Activated naive CD8-positive, alpha-beta T cell (primary cell): Measurements from ENCODE around the gene HINT1.
"Not testable (repeated sequence)": the region's sequence is repeated elsewhere in the genome, so short reads cannot be mapped to it uniquely, and the experiment has no call there.

Source experiments
- H3K27ac Mint-ChIP-seq: one replicate; pipeline ENCODE4 v1.8.0; 2021; ENCODE audit warnings: mixed read lengths
- H3K27me3 Mint-ChIP-seq: one replicate; pipeline ENCODE4 v1.8.0; 2021; ENCODE audit warnings: mixed read lengths
- H3K36me3 Mint-ChIP-seq: one replicate; pipeline ENCODE4 v1.8.0; 2021; ENCODE audit warnings: mixed read lengths
- H3K4me1 Mint-ChIP-seq: one replicate; pipeline ENCODE4 v1.8.0; 2021; ENCODE audit warnings: low read depth, mixed read lengths
- H3K4me3 Mint-ChIP-seq: one replicate; pipeline ENCODE4 v1.8.0; 2021; ENCODE audit warnings: mild to moderate bottlenecking, mixed read lengths
- H3K9me3 Mint-ChIP-seq: one replicate; pipeline ENCODE4 v1.8.0; 2021; ENCODE audit warnings: low read depth, mixed read lengths

Gene HINT1

GRCh38 chr5:131156957-131157356 is 8.1 kb downstream of the HINT1 start:
- Mint-ChIP-seq H3K9me3 (no peaks in the 10 kb centered on the region), H3K36me3 (peaks cover 19% of the 10 kb centered on the region), H3K4me3 (no peak overlapping the region), H3K27me3 (no peaks in the 10 kb centered on the region), H3K27ac (no peak overlapping the region), H3K4me1 (peaks cover 47% of the 10 kb centered on the region)

GRCh38 chr5:131156385-131156784 is 8.7 kb downstream of the HINT1 start:
- Mint-ChIP-seq H3K27me3 (no peaks in the 10 kb centered on the region), H3K4me1 (peaks cover 43% of the 10 kb centered on the region), H3K36me3 (peaks cover 19% of the 10 kb centered on the region), H3K27ac (peak overlapping the region; percentile 48), H3K9me3 (no peaks in the 10 kb centered on the region), H3K4me3 (no peak overlapping the region)

DNA sequence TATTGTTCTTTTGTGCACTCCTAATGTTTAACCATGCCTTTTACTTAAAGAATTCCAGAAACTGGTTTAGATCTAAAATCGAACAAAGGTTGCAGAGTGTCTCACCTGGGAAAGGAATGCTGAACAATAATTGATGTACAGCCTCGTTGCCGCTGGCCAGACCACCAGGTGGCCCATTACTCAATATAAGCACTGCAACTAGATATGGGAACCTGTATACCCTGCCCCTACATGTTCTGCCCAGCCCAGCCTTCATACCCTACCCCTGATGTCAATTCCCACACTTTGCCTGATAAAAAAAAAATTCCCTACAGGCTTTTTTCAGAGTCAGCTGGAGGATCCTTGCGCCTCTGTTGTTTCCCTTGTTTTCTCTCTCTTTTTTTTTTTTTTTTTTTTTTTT is 13.8 kb downstream of the HINT1 start:
- Mint-ChIP-seq H3K4me1 (peaks cover 9% of the 10 kb centered on the region), H3K27me3 (no peaks in the 10 kb centered on the region), H3K36me3 (peaks cover 2% of the 10 kb centered on the region), H3K27ac (no peak overlapping the region), H3K4me3 (no peak overlapping the region), H3K9me3 (no peaks in the 10 kb centered on the region)

GRCh38 chr5:131150408-131150807 is 14.6 kb downstream of the HINT1 start:
- Mint-ChIP-seq H3K4me3 (no peak overlapping the region), H3K36me3 (peaks cover 2% of the 10 kb centered on the region), H3K27me3 (no peaks in the 10 kb centered on the region), H3K27ac (no peak overlapping the region), H3K9me3 (no peaks in the 10 kb centered on the region), H3K4me1 (peaks cover 2% of the 10 kb centered on the region)

DNA sequence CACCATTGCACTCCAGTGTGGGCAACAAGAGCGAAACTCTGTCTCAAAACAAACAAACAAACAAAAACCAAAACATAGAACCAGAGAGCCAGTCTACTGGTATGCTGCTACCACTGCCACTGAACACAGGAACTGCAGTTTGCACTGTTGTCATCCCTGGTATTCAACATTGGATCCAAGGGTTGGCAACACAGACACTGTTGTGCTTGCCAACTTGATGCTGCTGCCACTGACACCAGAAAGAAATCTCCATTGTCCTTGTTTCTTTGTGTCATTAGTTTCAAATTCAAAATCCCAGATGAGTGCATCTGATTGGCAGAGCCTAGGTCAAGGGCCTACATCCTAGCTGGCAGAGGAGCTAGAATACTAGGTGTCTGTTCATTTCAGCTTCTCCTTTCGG is 16.2 kb downstream of the HINT1 start:
- no peaks in the 10 kb centered on the region for H3K27me3 Mint-ChIP-seq
- H3K36me3 Mint-ChIP-seq, result peaks cover 2% of the 10 kb centered on the region
- H3K27ac Mint-ChIP-seq, result no peak overlapping the region
- no peaks in the 10 kb centered on the region for H3K9me3 Mint-ChIP-seq
- H3K4me3 Mint-ChIP-seq, result no peak overlapping the region
- H3K4me1 Mint-ChIP-seq, result no peaks in the 10 kb centered on the region

DNA sequence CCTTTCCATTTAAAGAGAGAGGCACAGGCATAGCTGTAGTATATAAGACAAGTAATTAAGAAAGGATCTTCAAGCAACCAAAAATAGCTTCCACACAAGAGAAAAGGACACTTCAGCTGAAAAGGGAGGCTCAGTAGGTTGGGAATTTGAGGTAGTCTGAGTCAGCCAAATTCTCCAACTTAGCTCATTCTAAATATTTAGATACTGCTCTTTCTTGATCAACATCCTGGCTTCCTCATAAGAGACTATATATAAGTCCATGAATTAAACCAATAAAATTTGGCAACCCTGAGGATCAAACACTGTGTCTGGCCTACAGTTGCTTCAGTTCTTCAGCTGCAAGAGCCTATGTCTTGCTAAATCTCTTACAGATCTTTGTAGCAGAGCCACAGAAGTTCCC is 17.8 kb downstream of the HINT1 start:
- Mint-ChIP-seq H3K27ac (no peak overlapping the region), H3K4me1 (no peaks in the 10 kb centered on the region), H3K27me3 (no peaks in the 10 kb centered on the region), H3K4me3 (no peak overlapping the region), H3K9me3 (no peaks in the 10 kb centered on the region), H3K36me3 (no peaks in the 10 kb centered on the region)

- peaks cover 8% of the 10 kb centered on the region for H3K4me1 Mint-ChIP-seq
- H3K9me3 Mint-ChIP-seq, result no peaks in the 10 kb centered on the region
- H3K27ac Mint-ChIP-seq, result no peak overlapping the region
- no peaks in the 10 kb centered on the region for H3K36me3 Mint-ChIP-seq
- no peaks in the 10 kb centered on the region for H3K27me3 Mint-ChIP-seq
- no peak overlapping the region for H3K4me3 Mint-ChIP-seq
These were observed 22.0 kb downstream of the HINT1 start for GRCh38 chr5:131142970-131143617.

GRCh38 chr5:131139321-131139720 is 25.7 kb downstream of the HINT1 start:
- Mint-ChIP-seq H3K36me3 (peaks cover 10% of the 10 kb centered on the region), H3K9me3 (peaks cover 5% of the 10 kb centered on the region), H3K27me3 (no peaks in the 10 kb centered on the region), H3K4me3 (no peak overlapping the region), H3K4me1 (peaks cover 20% of the 10 kb centered on the region), H3K27ac (no peak overlapping the region)

GRCh38 chr5:131138406-131138805 is 26.6 kb downstream of the HINT1 start:
- H3K4me3 Mint-ChIP-seq, H3K36me3 Mint-ChIP-seq, H3K27ac Mint-ChIP-seq, H3K27me3 Mint-ChIP-seq, H3K9me3 Mint-ChIP-seq: not testable (repeated sequence)
- H3K4me1 Mint-ChIP-seq, result peaks cover 20% of the 10 kb centered on the region

DNA sequence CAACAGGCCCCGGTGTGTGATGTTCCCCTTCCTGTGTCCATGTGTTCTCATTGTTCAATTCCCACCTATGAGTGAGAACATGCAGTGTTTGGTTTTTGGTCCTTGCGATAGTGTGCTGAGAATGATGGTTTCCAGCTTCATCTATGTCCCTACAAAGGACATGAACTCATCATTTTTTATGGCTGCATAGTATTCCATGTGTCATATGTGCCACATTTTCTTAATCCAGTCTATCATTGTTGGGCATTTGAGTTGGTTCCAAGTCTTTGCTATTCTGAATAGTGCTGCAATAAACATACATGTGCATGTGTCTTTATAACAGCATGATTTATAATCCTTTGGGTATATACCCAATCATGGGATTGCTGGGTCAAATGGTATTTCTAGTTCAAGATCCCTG is 32.0 kb downstream of the HINT1 start:
- H3K9me3 Mint-ChIP-seq, H3K27ac Mint-ChIP-seq, H3K27me3 Mint-ChIP-seq, H3K4me3 Mint-ChIP-seq: not testable (repeated sequence)
- peaks cover 12% of the 10 kb centered on the region for H3K36me3 Mint-ChIP-seq
- peaks cover 12% of the 10 kb centered on the region for H3K4me1 Mint-ChIP-seq

- peaks cover 16% of the 10 kb centered on the region for H3K36me3 Mint-ChIP-seq
- H3K27ac Mint-ChIP-seq, result no peak overlapping the region
- H3K9me3 Mint-ChIP-seq, result peaks cover 10% of the 10 kb centered on the region
- no peaks in the 10 kb centered on the region for H3K27me3 Mint-ChIP-seq
- no peak overlapping the region for H3K4me3 Mint-ChIP-seq
- H3K4me1 Mint-ChIP-seq, result no peaks in the 10 kb centered on the region
These were observed 35.8 kb downstream of the HINT1 start for GRCh38 chr5:131129306-131129705.

DNA sequence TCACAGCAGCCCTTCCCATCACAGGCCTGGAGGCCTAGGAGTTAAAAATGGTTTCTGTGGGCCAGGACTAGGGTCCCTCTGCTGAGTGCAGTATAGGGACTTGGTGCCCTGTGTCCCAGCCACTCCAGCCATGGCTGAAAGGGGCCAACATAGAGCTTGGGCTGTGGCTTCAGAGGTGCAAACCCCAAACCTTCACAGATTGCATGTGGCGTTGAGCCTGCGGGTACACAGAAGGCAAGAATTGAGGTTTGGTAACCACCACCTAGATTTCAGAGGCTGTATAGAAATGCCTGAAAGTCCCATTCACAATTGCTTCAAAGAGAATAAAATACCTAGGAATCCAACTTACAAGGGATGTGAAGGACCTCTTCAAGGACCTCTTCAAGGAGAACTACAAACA is 37.8 kb downstream of the HINT1 start:
- H3K36me3 Mint-ChIP-seq, result peaks cover 18% of the 10 kb centered on the region
- H3K4me1 Mint-ChIP-seq, H3K4me3 Mint-ChIP-seq, H3K27ac Mint-ChIP-seq, H3K9me3 Mint-ChIP-seq, H3K27me3 Mint-ChIP-seq: not testable (repeated sequence)

- Mint-ChIP-seq H3K27me3 (no peaks in the 10 kb centered on the region), H3K4me1 (peaks cover 6% of the 10 kb centered on the region), H3K4me3 (no peak overlapping the region), H3K9me3 (no peaks in the 10 kb centered on the region), H3K27ac (no peak overlapping the region), H3K36me3 (peaks cover under 1% of the 10 kb centered on the region)
These were observed 50.3 kb downstream of the HINT1 start for GRCh38 chr5:131114754-131115153.

DNA sequence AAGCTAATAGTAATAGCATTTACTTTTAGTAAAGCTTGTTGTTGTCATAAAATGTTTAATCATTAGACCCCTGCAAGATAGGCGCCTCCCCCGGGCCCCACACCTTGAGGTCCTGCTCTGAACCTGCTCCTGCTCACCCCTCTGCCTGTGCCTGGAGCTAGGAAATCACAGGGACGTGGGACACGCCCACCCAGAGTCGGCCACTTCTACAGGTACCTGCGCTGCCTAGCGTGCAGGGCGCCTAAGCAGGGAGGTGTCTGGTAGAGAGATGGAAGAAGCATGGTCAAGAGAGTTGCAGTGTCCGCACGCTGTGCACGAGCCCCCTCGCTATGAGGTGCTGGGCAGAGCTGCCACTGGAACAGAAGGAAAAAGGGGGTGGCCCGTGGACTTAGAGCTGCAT is 52.6 kb downstream of the HINT1 start:
- H3K27me3 Mint-ChIP-seq, result no peaks in the 10 kb centered on the region
- H3K9me3 Mint-ChIP-seq, result no peaks in the 10 kb centered on the region
- no peak overlapping the region for H3K27ac Mint-ChIP-seq
- H3K4me1 Mint-ChIP-seq, result peaks cover 5% of the 10 kb centered on the region
- H3K36me3 Mint-ChIP-seq, result no peaks in the 10 kb centered on the region
- no peak overlapping the region for H3K4me3 Mint-ChIP-seq

GRCh38 chr5:131110256-131110594 is 54.8 kb downstream of the HINT1 start:
- H3K36me3 Mint-ChIP-seq, result no peaks in the 10 kb centered on the region
- no peaks in the 10 kb centered on the region for H3K9me3 Mint-ChIP-seq
- H3K27me3 Mint-ChIP-seq, result no peaks in the 10 kb centered on the region
- no peak overlapping the region for H3K4me3 Mint-ChIP-seq
- no peak overlapping the region for H3K27ac Mint-ChIP-seq
- peaks cover 7% of the 10 kb centered on the region for H3K4me1 Mint-ChIP-seq

GRCh38 chr5:131109540-131110255 is 55.4 kb downstream of the HINT1 start:
- Mint-ChIP-seq H3K9me3 (no peaks in the 10 kb centered on the region), H3K27me3 (no peaks in the 10 kb centered on the region), H3K4me3 (no peak overlapping the region), H3K36me3 (no peaks in the 10 kb centered on the region), H3K4me1 (peaks cover 9% of the 10 kb centered on the region), H3K27ac (no peak overlapping the region)
